Purkinje cell (primary cell): Measurements from ENCODE around the gene TMEM50A. TPM values are rescaled to one million over a fixed set of nuclear protein-coding genes. Genes with fewer than 3 reads are reported as not detected.

Experiments used
- polyA plus RNA-seq: library from polyadenylated mRNA; unstranded; fragments of >200 nt; fragmentation: Nextera tagmentation; gene quantifications from 2 replicates; pipeline ENCODE4 v1.2.1, GENCODE V29; 2014

The TMEM50A gene
- 83.5 and 104 TPM in 2 replicates for polyA plus RNA-seq

GRCh38 chr1:25338188-25338981 lies at the start of gene TMEM50A:
TSS of gene TMEM50A (plus strand) at chr1:25338334. CDS start at chr1:25340487, 2,153 bp downstream.

Other genes starting within 250 kb of the TMEM50A start
- 56.6 and 64.8 TPM in 2 replicates for gene SYF2, start 105.8 kb upstream of the TMEM50A start, polyA plus RNA-seq
- 65.5 and 77.5 TPM in 2 replicates for gene RSRP1, start 90.9 kb upstream of the TMEM50A start, polyA plus RNA-seq
- gene RHD, start 65.8 kb upstream of the TMEM50A start, polyA plus RNA-seq: 0.74 TPM in 1 of 2 replicates, not detected in the other
- 1.6 and 2.1 TPM in 2 replicates for gene RHCE, start 82.5 kb downstream of the TMEM50A start, polyA plus RNA-seq
- 8.3 and 11.9 TPM in 2 replicates for gene MACO1, start 92.6 kb downstream of the TMEM50A start, polyA plus RNA-seq
- gene LDLRAP1, start 205.3 kb downstream of the TMEM50A start, polyA plus RNA-seq: 0.16 and 0.36 TPM in 2 replicates